IPS-18c (cell line): Measurements from ENCODE around the gene DGCR6L.
"Not testable (repeated sequence)": the region's sequence is repeated elsewhere in the genome, so short reads cannot be mapped to it uniquely, and the experiment has no call there.

Source experiments
- H3K4me3 ChIP-seq: 2 replicates; pipeline ENCODE4 v1.7.0; 2013; ENCODE audit warnings: low read depth, mild to moderate bottlenecking, low read length, moderate library complexity; ENCODE audit not compliant: insufficient read depth
- H3K9me3 ChIP-seq: one replicate; pipeline ENCODE4 v1.6.1; 2013; ENCODE audit warnings: mild to moderate bottlenecking, low read length, moderate library complexity; ENCODE audit not compliant: control insufficient read depth, insufficient read depth

Gene DGCR6L

DNA sequence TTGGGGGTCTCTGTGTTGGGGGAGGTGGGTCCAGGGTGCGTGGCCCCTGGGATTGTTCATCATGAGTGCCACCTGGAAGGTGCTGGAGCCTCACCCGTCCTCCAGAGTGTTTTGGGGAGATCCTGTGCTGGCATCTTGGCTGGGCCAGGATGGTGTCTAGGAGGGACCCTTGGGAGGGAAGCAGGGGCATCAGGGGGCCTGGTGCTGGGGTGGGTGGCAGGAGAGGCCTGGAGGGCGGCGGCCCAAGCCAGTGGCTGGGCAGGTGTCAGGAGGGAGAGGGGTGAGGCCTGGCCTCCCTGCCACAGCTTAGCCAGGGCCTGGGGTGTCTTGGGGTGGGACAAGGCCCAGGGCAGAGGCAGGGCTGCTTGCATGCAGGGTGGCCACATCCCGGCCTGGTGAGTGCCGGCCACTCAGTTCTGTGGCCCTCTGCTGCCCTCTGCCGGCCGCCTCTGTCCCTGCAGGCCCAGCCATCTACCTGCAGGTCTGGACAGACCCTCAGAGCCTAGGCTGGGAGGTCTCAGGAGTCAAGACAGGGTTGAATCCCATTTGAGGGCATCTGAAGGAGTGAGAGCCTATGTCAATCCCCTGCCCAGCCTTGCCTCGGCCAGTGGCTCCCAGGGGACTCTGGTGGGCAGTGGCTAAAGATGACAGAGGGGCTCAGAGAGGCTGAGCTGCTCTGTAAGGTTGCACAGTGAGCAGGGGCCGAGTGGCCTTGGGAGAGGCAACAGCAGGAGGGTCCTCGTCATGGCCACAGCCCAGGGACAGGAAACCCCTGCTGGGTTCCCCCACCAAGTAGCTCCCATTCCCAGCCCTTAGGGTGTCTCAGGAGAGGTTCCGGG is 34.2 kb downstream of the DGCR6L start:
- H3K4me3 ChIP-seq, H3K9me3 ChIP-seq: not testable (repeated sequence)

DNA sequence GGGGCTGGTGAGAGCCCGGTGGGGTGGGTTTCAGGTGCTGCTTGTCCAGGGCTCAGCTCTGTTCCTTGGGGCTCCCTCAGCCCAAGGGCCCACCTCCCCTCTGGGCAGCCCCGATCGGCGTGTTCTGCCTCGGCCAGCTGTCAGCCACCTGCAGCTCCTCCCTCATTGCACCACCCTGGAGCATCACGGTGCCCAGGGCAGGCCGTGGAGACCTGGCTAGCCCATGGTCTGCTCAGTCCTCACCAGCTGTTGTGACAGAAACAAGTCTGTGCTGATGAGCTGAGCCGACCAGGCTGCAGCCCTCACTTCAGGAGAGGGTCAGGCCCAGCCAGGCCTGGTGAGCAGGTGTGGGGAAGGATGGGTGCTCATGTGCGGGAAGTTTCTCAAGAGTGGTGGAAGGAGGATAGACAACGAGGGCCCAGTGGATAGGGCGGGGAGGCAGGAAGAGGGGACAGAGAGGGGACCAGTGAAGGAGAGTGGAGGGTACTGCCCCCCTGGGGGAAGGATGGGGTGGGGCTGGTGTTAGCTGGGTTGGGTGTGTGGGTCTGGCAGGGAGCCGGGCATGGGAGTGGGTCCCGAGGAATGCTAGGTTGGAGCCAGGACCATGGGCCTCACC is 35.3 kb downstream of the DGCR6L start:
- Histone ChIP-seq H3K9me3 (no peaks in the 10 kb centered on the region), H3K4me3 (no peak overlapping the region)

DNA sequence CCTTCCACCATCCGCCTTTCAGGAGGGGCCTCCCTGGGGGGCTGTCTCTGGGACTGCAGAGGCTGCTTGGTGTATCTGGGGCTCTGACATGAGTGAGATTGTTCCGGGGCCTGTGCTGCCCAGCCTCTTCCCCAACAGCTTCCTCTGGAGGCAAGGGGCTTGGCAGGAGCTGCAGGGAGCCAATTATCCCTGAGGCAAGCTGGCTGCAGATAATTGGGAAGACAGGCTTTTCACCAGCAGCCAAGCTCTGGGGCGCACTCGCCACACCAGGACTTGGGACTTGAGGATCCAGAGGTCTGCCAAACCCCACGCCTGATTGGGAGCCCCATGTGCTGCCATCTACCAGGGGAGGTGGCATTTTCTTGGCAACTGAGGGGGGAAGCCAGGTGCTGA is 36.2 kb downstream of the DGCR6L start:
- H3K9me3 ChIP-seq: no peaks in the 10 kb centered on the region
- H3K4me3 ChIP-seq: no peak overlapping the region

DNA sequence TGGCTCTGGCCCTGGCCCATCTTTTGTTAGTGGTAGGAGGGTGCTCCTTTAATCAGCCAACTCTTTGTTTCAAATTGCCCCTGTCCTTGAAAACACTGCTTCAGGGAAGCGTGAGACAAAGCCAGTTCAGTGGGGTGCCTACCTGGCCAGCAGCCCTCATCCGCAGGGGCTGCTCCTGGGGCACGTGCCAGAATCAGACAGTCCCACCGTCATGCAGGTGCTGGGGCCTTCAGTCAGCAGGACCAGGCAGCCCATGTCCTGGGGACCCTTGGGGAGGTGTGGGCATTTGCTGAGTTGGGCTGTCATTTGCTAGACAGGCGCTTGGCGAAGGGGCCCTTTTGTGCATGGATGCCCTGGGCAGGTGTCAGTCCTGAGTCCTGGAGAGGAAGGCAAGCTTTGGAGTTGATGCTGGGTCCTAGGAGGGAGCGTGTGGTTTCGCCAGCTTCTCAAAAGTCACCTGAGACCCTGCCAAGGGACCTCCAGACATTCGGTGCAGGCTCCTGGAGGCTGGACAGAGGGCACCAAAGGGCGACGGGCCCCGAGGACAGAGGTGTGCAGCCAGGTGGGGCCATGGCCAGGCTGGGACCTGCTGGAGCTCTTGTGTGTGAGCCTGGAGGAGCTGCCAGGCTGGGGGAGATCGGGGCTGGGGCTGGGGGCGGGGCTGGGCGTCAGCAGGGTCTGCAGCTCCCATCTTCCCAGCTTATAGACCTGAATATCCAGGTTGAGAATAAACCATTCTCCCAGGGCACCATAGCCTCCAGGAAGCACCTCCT is 36.8 kb downstream of the DGCR6L start:
- Histone ChIP-seq H3K4me3 (no peak overlapping the region), H3K9me3 (no peaks in the 10 kb centered on the region)

DNA sequence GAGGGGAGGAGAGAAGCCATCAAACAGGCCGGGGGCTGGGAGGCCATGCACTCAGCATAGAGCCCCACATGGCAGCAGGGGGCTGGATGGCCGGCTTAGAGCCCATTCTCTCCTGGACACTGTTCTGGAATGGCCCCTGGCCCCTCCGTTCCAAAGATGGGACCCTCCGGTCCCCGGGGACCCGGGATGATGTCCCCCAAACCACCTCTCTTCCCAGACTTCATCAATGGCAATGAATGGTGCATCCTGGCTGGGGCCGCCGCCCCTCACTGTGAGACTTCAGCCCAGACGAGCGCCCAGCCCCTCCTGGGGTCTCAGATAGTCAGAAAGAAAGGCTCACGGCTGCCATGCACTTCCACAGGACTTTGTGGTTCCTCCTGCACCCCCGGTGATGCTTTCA is 38.0 kb downstream of the DGCR6L start:
- Histone ChIP-seq H3K9me3 (no peaks in the 10 kb centered on the region), H3K4me3 (no peak overlapping the region)

DNA sequence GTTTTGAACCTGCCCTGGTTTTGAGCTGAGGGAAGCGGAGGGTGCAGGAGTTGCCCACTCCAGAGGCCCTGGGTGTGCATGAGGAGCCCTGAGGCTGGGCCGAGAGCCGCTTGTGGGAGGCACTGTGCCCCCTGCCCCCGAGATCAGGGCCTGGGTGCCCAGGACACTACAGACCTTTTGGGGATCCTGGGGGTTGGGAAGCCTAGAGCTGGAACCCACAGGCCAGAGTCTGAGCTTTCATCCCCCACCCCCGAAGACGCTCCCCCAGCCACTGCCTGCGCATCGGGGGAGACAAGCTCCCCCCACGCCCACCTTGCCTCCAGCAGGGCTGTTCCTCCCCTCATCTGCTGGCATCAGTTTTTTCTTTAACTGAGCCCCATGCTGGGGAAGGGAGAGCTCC is 38.4 kb downstream of the DGCR6L start:
- not testable (repeated sequence) for H3K4me3 ChIP-seq, H3K9me3 ChIP-seq

DNA sequence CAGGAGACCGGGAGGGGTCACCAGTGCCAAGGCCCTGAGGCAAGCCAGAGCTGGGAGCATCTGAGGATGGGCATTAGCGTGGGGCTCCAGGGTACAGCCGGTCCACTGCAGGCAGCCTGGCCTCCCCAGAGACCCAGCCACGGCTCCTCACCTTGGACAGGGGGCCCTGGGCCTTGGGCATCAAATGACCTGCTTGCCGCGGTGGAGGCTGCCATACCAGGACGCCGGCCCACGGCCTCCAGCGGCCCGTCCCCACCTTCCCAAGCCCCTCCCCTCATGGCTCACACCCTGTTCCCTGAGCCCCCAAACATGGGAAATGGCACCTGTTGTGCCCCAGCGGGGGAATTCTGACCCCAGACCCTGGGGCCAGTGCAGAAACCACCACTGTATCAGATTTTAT is 39.0 kb downstream of the DGCR6L start:
- H3K4me3 ChIP-seq: no peak overlapping the region

DNA sequence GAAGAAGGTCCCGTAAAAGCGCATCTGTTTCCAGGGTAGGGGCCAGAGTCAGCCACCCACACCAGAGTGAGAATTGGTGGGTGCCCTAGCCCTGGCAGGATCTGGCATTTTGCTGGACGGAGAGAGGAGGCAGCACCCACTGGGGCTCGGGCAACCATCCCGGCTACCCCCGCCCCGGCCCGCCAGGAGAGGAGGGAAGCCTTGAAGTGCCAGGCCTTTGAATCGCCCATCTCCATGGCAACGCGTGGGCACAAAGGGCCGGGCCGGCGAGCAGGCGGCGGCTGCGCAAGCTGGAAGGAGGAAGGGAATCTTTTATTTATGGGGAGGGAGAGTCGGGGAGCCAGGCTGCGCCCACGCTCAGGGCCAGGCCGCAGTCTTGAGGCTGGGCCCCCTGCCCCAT is 39.7 kb downstream of the DGCR6L start:
- not testable (repeated sequence) for H3K9me3 ChIP-seq, H3K4me3 ChIP-seq

More for the DNA sequence above, 39.0 kb downstream of the DGCR6L start:
- no peaks in the 10 kb centered on the region for H3K9me3 ChIP-seq

DNA sequence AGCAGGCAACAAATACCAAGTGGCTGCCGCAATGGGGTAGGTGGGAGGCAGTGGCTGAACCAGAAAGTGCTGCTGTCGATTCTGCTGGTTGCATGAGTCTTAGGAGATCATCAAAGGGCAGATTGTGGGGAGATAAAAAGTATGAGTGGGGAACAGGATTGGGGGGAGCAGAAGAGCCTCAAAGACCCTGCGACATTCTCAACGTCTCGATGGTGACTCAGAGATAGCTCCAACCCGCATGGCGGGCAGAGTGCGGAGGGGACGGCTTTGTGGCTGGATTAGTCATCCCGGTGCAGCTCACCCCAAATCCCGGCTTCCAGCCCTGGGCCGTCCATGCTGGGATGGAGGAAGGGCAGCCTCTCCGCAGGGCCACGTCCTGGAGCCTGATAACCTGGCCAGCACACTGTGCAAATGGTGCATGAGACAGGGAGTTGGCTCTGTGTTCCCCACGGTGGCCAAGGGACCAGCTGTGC is 40.2 kb downstream of the DGCR6L start:
- no peaks in the 10 kb centered on the region for H3K9me3 ChIP-seq

DNA sequence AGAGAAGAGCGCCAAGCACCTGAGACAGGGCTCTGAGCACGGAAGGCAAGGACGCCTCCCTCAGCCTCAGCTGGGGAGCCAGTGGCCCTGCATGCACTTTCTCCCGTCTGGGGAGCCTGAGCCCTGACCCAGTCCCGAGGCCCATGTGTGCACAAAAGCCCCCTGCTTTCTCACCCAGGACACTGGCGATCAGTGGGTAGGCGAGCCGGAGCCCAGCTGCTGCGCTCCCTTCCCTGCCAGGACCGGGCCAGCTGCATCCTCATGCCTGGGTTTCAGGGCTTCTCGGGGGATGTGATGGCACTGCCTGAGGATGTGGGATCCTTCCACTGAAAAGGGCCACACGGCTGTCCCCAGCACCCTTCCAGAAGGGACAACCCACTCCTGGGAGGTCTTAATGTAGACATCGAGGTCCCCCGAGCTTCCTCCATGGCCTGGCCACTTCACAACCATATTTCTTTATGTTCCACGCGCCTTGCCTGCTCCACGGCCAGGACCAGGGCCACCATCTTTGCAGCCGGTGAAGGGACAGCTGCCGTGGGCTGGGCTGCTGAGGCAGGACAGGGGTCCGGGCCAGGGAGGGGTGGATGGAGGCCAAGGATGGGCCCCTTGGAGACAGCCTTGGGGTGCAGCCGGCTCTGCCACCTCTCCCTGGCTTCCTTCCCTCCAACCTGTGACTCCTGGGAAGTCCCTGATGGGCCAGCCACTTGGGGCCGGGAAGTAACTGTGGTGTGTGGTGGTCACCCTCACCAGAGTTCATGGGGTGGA is 41.0 kb downstream of the DGCR6L start:
- not testable (repeated sequence) for H3K9me3 ChIP-seq, H3K4me3 ChIP-seq

More for the DNA sequence above, 40.2 kb downstream of the DGCR6L start:
- no peak overlapping the region for H3K4me3 ChIP-seq

DNA sequence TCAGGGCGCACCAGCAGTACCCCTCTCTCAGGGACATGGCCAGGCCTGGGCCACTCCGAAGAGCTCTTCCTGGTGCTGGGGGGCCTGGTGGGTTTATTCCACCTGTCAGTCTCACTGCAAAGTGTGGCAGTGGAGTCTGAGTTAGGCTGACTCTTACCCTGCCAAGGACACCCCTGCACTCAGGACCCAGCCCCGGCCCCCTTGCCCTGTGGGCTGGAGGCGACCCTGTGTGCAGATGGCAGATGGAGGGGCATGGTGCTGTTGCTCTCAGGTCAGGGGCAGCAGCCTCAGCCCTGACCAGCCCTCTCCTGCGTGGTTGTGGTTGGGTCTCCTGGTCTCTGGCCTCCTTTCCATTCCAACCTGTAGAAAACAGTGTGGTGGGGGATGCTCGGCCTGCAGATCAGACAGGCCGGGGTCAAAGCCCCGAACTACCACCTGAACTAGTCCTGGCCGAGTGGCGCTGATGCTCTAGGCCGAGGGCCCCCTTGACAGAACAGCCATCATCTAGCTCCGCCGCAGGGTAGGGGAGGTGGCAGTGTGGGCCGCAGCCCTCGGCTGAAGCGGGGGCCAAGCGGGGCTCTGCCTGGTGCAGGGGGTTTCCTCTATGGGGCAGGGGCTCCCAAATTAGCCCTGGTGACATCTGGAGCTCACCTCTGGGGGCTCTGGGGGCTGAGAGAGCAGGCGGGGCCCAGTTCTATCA is 41.8 kb downstream of the DGCR6L start:
- H3K9me3 ChIP-seq, H3K4me3 ChIP-seq: not testable (repeated sequence)

DNA sequence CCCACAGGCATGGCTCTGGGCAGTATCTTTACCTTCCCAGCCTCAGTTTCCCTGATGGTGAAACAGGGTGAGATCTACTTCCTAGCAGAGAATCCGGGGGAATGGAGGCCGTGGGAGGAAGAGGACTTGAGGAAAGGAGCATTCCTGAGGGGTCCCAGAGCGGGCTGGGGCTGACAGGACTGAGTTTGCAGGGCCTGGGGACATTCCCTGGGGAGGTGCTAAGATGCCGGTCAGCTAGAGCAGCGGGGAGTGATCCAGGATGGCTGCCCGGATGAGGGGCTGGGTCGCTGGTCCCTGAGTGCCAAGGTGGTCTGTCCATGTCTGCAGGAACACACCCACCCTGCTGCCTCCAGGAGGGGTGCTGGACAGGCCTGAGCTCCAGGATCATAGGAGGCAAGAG is 43.4 kb downstream of the DGCR6L start:
- no peak overlapping the region for H3K4me3 ChIP-seq
- no peaks in the 10 kb centered on the region for H3K9me3 ChIP-seq

DNA sequence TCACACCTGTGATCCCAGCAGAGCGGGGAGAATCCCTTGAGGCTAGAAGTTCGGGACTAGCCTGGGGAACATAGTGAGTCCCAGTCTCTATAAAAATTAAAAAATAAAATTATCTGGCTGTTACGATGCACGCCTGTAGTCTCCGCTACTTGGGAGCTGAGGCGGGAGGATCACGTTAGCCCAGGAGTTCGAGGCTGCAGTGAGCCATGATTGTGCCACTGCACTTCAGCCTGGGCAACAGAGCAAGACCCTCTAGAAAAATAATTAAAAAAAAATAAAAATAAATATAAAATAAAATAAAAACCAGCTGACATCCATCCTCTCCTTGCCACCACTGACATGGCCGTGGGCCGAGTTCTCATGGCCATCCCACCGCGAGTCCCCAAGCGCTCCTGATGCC is 44.0 kb downstream of the DGCR6L start:
- no peak overlapping the region for H3K4me3 ChIP-seq
- no peaks in the 10 kb centered on the region for H3K9me3 ChIP-seq

DNA sequence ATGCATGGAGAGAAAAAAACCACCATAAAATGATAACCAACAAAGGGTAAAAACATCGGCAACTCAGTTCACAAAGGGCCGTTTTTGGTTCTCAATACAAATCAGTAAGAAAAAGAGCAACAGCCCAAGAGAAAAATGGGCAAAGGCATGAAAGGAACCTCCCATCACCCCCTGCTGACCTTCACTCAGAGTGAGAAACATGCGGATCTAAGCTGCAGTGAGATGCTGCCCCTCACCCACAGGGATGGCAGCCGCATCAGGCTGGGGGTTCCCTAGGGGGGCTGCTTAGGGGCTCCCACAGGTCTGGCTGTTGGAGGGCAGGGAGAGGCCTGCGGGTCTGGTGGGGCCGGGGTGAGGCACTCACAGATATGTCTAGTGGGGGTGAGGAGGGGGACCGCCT is 44.5 kb downstream of the DGCR6L start:
- not testable (repeated sequence) for H3K9me3 ChIP-seq

DNA sequence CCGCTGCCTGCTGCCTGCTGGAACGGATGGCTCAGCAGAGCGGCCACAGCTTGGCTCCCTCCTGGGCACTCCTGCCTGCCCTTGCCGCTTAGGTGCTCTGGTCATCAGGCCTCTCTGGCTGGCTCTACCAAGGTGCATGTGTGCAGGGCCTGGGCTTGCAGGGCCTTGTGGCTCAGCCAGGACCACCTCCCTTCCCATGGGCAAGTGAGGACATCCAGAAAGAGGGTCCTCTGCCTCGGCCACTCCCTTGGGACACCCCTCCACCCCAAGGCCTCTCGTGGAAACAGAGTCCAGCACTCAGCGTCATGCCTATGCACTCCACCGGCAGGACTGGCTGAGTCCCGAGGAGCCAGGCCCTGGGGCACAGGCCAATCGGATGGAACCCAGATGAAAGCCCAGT is 45.5 kb downstream of the DGCR6L start:
- not testable (repeated sequence) for H3K9me3 ChIP-seq, H3K4me3 ChIP-seq

More for the DNA sequence above, 44.5 kb downstream of the DGCR6L start:
- H3K4me3 ChIP-seq: not testable (repeated sequence)

DNA sequence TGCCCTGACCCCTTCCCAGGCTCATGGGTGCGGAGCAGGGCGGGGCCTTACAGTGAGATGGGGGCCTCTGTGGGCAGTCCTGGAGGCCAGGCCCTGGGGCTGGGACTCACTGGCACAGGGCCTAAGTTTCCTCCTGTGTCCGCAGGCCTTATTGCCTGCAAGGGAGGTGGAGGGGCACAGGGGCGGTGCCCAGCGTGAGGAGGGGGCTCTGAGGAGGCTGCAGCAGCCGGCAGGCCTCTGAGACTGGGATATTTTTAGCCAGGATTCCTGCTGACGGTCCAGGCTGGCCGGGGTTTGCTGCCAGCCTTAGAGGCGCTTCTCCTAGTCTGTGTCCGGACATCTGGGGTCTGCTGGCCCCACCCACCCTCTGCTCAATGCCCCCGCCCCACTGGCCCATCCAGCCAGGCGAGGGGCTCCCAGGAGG is 46.1 kb downstream of the DGCR6L start:
- H3K4me3 ChIP-seq: no peak overlapping the region
- no peaks in the 10 kb centered on the region for H3K9me3 ChIP-seq

DNA sequence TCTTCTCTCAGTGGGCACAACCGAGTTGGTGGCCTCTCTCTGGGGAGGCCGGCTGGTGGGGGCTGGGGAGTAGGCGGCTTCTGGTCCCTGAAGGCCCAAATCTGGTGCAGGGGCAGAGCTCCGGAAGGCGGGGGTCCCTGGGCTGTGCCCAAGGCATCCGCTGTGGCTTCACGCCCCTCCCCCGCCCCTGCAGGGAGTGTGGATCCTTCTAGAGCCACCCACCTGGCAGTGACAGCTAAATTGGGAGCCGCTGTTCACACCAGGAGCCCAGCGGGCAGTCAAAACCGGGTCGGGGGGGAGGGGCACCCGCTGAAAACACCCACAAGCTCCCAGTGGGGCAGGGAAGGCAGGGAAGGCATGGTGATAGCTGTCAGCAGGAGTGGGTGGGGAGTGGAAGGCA is 47.2 kb downstream of the DGCR6L start:
- Histone ChIP-seq H3K9me3 (no peaks in the 10 kb centered on the region), H3K4me3 (no peak overlapping the region)
